HG03066 (cell line): ENCODE data around the gene LEMD1.
"Not testable (repeated sequence)": the region's sequence is repeated elsewhere in the genome, so short reads cannot be mapped to it uniquely, and the experiment has no call there.

Experiments used
- ATAC-seq: cut with Tn5 transposase; IDR thresholded peaks from one replicate; pipeline ENCODE4 v1.9.1; 2021; ENCODE audit warnings: low read depth; ENCODE audit not compliant: unreplicated experiment

The LEMD1 gene

DNA sequence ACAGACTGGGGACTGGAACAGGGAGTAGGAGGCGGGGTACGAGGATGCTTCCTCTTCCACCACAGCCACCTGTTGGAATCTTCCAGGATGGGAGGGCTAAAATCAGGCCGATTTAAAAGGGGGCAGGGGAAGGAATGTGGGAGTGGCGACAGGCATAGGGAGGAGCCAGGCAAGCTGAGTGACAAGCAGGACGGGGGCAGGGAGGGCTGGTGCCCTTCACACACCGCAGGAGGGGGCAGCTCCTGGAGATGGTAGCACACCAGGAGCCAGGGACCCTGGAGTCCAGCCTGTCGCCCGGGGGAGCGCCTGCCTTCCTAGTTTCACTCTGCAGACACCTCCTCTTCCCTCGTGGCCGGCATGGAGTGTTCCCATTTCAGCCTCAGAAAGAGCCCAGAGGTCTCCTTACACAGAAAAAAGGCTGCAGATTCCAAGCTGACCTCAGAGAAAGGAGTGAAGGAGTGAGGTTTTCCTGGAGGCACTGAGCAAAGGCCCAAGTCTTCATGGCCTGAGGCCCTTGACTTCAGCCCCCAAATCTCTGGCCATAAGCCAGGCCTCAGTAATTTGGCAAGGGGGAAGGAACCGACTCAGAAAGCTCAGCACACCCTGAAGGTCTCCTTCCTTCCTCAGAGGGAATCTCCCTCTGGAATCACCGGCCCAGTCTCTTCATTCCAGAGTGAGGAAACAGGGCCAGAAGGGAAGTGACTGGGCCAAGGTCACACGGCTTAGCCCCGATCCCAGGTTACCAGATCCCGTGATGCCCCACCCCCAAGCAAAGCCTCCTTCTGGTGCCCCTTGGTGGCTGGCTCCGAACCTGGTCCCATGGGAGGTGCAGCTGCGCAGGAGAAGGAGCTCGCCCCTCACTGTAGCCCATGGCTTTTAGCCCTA is 25.8 kb upstream of the LEMD1 start:
- no peak for ATAC-seq

GRCh38 chr1:205446828-205447227 is 25.0 kb upstream of the LEMD1 start:
- ATAC-seq: no peak

- ATAC-seq: no peak
Observed at GRCh38 chr1:205445646-205445935, 23.7 kb upstream of the LEMD1 start.

DNA sequence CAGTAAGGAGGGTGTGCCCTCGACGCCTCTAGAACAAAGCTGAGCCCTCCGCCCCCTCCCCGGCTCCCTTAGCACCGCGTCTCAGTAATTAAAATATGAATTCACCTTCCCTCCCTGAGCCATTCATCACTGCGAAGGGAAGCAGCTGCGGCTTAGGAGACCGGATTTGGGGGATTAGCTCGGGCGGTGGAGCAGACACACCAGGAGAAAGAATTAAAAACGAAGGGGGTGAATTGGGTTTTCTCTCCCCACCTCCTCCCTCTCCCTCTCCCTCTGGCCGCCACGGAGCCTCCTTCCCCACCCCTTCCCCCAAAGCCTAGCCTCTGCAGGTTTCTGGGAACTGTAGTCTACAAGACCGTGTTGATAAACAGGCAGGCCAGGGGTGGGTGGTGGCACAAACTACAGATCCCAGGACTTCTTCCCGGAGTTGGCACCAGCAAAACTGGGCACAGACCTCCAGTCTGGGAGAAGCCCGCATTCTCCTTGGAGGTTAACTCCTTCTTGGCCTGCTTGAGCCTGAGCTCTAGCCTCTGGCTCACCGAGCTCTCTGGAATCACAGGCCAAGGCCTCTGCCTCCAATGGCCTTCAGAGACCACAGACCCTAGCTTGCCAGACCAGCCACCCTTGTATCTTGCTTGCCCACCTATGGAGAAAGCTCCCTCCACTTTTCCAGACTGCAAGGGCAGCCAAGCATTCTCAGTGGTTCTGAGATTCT is 23.2 kb upstream of the LEMD1 start:
- no peak for ATAC-seq

DNA sequence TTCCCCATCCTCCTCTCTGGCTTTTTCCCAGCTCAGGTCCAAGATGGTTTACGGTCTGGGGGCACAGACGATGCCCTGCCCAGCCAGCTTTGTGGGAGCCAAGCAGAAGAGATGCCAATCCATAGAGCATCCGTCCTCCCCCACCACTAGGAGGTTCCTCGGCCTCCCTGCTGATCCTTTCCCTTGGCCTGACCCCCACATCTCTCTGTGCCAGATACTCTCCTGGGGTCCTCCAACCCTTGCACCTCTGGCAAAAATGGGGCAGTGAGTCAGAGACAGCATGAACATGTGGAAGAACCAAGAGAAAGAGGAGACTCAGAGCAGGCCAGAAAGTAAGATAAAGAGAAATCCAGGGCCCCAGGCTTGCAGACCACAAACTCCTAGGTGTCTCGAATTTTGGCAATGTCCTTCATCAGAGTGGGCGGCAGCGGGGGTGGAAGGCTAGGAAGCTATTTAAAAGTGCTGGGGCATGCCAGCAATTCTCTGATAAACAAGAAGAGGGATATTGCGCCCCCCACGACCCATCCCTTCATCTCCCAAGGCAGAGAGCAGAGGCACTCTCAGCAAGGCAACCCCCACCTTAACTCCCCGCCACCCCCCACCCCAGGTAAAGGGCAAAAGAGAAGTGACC is 22.6 kb upstream of the LEMD1 start:
- ATAC-seq: no peak

- no peak for ATAC-seq
Observed at GRCh38 chr1:205443585-205444299, 21.9 kb upstream of the LEMD1 start.

DNA sequence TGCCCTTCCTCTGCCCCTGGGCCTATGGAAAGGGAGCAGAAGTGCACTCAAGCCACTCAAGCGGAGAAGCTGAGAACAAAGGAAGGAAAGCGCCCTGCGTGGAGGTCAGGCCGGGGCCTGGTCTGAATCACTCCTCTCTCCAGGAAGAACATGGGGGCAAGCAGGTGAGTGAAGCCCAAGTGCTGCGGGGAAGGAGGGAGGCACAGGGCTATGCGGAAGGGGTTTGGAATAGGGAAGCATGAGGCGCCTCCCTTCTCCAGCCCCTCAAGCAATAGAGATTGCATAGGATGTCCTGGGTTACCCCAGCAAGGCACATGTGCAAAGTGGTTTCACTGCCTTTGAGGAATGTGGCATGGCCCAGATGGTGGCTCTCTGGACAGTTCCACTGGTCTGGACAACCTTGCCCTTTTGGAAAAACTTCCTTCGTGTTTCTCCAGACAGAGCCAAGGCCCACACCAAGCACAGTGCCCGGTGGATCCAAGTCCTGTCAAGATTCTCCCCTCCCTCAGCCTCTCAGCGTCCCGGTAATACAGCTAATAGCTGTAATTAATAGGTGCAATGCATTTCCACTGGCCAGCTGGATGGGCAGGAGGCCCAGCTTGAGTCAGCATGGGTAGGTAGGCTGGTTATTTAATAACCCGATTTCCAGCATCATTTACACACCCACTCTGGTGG is 20.3 kb upstream of the LEMD1 start:
- no peak for ATAC-seq

GRCh38 chr1:205441716-205442050 is 19.8 kb upstream of the LEMD1 start:
- ATAC-seq: no peak

GRCh38 chr1:205441318-205441633 is 19.4 kb upstream of the LEMD1 start:
- no peak for ATAC-seq

GRCh38 chr1:205440476-205441317 is 18.8 kb upstream of the LEMD1 start:
- ATAC-seq: peak; percentile 73

GRCh38 chr1:205440121-205440475 is 18.2 kb upstream of the LEMD1 start:
- ATAC-seq: no peak

- ATAC-seq: no peak
Observed at GRCh38 chr1:205438213-205439158, 16.6 kb upstream of the LEMD1 start.

DNA sequence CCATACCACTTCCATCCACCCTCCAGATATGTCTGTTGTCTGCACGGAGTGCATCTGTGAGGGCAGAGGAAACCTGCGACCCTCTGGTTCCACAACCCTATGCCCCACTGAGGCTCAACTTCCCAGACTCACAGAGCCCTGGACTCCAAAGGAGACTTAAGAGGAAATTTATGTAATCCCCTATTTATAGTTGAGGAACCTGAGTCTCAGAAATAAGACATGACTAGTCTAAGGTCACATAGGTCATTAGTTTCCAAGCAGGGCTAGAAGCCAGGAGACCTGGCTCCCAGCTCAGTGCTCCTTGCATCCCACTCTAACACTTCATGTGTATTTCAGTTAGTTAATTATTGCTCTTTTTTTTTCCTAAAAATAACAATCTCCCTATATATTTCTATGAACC is 15.7 kb upstream of the LEMD1 start:
- ATAC-seq: no peak

GRCh38 chr1:205436776-205437410 is 15.0 kb upstream of the LEMD1 start:
- ATAC-seq: no peak

- no peak for ATAC-seq
Observed at GRCh38 chr1:205435578-205436573, 14.0 kb upstream of the LEMD1 start.

DNA sequence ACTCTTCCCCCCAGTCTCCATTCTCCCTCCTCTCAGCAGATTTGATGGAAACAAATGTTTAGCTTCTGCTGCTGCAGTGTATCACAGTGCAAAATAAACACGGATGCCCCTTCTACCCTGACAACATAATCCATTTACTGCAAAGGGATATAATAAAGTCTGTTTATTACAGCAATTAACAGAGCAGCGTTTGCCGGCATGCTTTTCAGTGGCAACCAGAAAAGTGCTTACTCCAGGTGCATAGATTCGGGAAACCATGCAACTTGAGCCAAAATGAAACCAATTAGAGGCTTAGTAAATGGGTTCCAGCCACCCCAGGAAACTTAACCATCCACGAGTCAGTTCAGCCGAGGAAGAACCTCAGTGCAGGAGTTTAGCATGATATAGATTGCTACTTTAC is 12.9 kb upstream of the LEMD1 start:
- no peak for ATAC-seq

DNA sequence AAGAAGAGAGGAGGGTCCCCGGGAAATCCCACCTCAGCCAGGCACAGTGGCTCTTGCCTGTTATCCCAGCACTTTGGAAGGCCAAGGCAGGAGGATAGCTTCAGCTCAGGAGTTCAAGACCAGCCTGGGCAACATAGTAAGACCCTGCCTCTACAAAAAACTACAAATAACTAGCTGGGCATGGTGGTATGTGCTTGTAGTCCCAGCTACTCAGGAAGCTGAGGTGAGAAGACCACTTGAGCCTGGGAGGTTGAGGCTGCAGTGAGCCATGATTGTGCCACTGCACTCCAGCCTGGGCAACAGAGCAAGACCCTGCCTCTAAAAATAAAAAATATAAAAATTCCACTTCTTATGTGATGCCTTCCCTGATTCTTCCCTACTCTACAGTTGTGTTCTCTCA is 10.8 kb upstream of the LEMD1 start:
- not testable (repeated sequence) for ATAC-seq
